ENCODE results near the gene ZNF672. TPM values are rescaled to one million over a fixed set of nuclear protein-coding genes. Genes with fewer than 3 reads are reported as not detected.

The ZNF672 gene
- total and polyA plus RNA-seq, 2 of the 13 experiments (the other 11 are each of a cell fraction or from before 2014, with no cell fraction given) = 17.2 to 22.9 TPM

GRCh38 chr1:248872752-248873408 lies 34.9 kb downstream of the ZNF672 start (continued):
- TF ChIP-seq GRHL1 (CRISPR knock-in tag; conservative IDR thresholded peaks at IDR 0.05) = no peak
- TF ChIP-seq KAT7 (CRISPR knock-in tag; IDR thresholded peaks at IDR 0.05; ENCODE audit: borderline replicate concordance) = peak; percentile 26; the same call in 1 of the 2 replicates
- TF ChIP-seq, protein P1, sequence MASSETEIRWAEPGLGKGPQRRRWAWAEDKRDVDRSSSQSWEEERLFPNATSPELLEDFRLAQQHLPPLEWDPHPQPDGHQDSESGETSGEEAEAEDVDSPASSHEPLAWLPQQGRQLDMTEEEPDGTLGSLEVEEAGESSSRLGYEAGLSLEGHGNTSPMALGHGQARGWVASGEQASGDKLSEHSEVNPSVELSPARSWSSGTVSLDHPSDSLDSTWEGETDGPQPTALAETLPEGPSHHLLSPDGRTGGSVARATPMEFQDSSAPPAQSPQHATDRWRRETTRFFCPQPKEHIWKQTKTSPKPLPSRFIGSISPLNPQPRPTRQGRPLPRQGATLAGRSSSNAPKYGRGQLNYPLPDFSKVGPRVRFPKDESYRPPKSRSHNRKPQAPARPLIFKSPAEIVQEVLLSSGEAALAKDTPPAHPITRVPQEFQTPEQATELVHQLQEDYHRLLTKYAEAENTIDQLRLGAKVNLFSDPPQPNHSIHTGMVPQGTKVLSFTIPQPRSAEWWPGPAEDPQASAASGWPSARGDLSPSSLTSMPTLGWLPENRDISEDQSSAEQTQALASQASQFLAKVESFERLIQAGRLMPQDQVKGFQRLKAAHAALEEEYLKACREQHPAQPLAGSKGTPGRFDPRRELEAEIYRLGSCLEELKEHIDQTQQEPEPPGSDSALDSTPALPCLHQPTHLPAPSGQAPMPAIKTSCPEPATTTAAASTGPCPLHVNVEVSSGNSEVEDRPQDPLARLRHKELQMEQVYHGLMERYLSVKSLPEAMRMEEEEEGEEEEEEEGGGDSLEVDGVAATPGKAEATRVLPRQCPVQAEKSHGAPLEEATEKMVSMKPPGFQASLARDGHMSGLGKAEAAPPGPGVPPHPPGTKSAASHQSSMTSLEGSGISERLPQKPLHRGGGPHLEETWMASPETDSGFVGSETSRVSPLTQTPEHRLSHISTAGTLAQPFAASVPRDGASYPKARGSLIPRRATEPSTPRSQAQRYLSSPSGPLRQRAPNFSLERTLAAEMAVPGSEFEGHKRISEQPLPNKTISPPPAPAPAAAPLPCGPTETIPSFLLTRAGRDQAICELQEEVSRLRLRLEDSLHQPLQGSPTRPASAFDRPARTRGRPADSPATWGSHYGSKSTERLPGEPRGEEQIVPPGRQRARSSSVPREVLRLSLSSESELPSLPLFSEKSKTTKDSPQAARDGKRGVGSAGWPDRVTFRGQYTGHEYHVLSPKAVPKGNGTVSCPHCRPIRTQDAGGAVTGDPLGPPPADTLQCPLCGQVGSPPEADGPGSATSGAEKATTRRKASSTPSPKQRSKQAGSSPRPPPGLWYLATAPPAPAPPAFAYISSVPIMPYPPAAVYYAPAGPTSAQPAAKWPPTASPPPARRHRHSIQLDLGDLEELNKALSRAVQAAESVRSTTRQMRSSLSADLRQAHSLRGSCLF (CRISPR knock-in tag; IDR thresholded peaks at IDR 0.05; ENCODE audit: borderline replicate concordance) = no peak
- TF ChIP-seq FIP1L1 (IDR thresholded peaks at IDR 0.05; ENCODE audit: borderline replicate concordance, insufficient read depth, low read depth, low read length) = no peak
- TF ChIP-seq ZNF7 (CRISPR knock-in tag; IDR thresholded peaks at IDR 0.05) = no peak
- no peak for TF ChIP-seq EZH2 (conservative IDR thresholded peaks at IDR 0.05; ENCODE audit: low read depth, low read length)
- no peak for TF ChIP-seq JUND (CRISPR knock-in tag; IDR thresholded peaks at IDR 0.05)
- no peak for TF ChIP-seq NONO (IDR thresholded peaks at IDR 0.05)
- TF ChIP-seq NONO (CRISPR knock-in tag; conservative IDR thresholded peaks at IDR 0.05) = no peak
- TF ChIP-seq ATRX (CRISPR knock-in tag; IDR thresholded peaks at IDR 0.05; ENCODE audit: borderline replicate concordance) = no peak
- TF ChIP-seq TFDP2 (CRISPR knock-in tag; IDR thresholded peaks at IDR 0.05) = no peak
- no peak; the same call in 1 of the 2 replicates for TF ChIP-seq ZNF354B (CRISPR knock-in tag; IDR thresholded peaks at IDR 0.05)
- no peak for TF ChIP-seq DR1 (CRISPR knock-in tag; IDR thresholded peaks at IDR 0.05)
- TF ChIP-seq THAP11 (CRISPR knock-in tag; IDR thresholded peaks at IDR 0.05) = no peak
- no peak for TF ChIP-seq ZUFSP (CRISPR knock-in tag; IDR thresholded peaks at IDR 0.05; ENCODE audit: borderline replicate concordance)
- TF ChIP-seq, protein P2, sequence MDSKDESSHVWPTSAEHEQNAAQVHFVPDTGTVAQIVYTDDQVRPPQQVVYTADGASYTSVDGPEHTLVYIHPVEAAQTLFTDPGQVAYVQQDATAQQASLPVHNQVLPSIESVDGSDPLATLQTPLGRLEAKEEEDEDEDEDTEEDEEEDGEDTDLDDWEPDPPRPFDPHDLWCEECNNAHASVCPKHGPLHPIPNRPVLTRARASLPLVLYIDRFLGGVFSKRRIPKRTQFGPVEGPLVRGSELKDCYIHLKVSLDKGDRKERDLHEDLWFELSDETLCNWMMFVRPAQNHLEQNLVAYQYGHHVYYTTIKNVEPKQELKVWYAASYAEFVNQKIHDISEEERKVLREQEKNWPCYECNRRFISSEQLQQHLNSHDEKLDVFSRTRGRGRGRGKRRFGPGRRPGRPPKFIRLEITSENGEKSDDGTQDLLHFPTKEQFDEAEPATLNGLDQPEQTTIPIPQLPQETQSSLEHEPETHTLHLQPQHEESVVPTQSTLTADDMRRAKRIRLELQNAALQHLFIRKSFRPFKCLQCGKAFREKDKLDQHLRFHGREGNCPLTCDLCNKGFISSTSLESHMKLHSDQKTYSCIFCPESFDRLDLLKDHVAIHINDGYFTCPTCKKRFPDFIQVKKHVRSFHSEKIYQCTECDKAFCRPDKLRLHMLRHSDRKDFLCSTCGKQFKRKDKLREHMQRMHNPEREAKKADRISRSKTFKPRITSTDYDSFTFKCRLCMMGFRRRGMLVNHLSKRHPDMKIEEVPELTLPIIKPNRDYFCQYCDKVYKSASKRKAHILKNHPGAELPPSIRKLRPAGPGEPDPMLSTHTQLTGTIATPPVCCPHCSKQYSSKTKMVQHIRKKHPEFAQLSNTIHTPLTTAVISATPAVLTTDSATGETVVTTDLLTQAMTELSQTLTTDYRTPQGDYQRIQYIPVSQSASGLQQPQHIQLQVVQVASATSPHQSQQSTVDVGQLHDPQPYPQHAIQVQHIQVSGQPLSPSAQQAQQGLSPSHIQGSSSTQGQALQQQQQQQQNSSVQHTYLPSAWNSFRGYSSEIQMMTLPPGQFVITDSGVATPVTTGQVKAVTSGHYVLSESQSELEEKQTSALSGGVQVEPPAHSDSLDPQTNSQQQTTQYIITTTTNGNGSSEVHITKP (CRISPR knock-in tag; IDR thresholded peaks at IDR 0.05; ENCODE audit: low read depth) = no peak

Data from HepG2 (cell line).